C4-2B (cell line): ENCODE measurements around the gene ITGA6.

Experiments
- CTCF ChIP-seq: fragments of 450-650 bp; conservative IDR thresholded peaks from 2 replicates; pipeline ENCODE4 v1.5.1; 2017; ENCODE audit warnings: mild to moderate bottlenecking
- ZFX ChIP-seq: fragments of 450-650 bp; IDR thresholded peaks from 2 replicates; pipeline ENCODE4 v1.6.1; 2017

- TF ChIP-seq CTCF (no peak), ZFX (no peak)
Measured at GRCh38 chr2:172507199-172507598, 79.8 kb downstream of the ITGA6 start.
